HG02870 (cell line): Measurements from ENCODE around the gene KCNIP2.
"Not testable (repeated sequence)": the region's sequence is repeated elsewhere in the genome, so short reads cannot be mapped to it uniquely, and the experiment has no call there.

Experiments
- ATAC-seq: cut with Tn5 transposase; IDR thresholded peaks from one replicate; pipeline ENCODE4 v1.9.1; 2021; ENCODE audit warnings: mild to moderate bottlenecking, moderate library complexity; ENCODE audit not compliant: unreplicated experiment

The KCNIP2 gene

DNA sequence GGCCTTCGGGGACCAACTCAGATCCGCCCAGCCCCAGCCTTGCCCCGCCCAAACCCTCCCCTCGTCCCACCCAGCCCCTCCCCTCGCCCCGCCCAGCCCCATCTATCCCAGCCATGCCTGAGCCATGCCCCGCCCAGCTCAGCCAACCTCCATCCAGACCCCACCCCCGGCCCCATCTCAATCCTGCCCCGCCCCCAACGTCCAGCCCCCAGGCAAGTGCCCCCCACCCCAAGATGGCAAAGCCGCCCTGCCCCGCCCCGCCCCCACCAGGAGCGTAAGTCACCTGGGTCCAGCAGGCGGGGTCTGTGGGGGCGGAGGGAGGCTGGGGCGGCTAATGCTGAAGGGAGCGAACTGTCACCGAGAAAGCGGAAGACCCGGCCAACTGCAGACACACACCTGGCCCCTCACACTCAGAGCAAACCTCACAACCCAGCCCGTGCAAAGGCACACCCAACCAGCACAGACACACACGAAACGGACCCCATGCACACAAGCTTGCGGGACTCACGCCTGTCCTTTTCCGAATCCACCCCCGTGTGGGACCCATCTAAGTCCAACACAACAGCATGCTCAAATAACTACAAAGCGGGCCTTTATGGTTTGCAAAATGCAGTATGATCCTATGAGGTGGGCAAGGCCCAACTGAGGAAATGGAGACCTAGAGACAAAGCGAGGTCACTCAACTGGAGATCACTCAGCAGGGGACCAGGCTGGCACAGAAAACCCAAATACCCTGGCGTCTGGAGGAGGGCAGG, 13.9 kb downstream of the KCNIP2 start:
- peak; percentile 16 for ATAC-seq

DNA sequence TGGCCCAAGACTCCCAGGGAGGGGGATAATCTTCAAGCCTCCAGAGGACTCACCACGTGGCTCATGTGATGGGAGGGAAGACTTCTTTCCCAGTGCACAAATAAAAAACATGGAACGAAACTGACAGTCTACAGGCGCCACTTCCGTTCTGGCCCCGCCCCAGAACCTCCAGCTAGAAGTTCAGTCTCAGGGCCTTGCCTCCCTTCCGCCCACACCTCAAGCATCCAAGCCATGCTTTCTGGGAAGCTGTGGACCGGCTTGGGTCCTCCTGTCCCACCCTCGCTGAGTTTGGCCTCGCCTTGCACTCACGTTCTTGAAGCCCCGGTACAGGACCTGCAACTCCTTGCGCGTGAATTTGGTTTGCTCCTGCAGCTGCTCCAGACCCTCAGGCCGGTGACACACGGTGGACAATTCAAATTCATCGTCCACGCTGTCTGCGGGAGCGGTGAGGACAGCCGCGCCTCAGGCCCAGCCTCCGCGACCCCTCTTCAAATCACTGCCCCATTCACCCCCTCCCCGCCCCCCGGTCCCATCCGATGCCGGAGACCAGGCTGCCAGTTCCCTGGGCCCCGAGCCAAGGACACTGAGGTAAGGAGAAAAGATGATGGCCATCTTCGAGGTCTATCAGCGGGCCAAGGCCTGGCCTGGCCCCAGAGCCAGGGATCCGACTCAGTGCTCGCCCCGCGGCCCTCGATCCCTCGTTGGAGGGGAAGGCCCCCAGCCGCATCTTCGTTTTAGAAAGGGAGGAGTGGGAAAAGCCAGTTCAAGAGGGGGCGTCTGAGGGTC, 14.6 kb downstream of the KCNIP2 start:
- no peak for ATAC-seq

DNA sequence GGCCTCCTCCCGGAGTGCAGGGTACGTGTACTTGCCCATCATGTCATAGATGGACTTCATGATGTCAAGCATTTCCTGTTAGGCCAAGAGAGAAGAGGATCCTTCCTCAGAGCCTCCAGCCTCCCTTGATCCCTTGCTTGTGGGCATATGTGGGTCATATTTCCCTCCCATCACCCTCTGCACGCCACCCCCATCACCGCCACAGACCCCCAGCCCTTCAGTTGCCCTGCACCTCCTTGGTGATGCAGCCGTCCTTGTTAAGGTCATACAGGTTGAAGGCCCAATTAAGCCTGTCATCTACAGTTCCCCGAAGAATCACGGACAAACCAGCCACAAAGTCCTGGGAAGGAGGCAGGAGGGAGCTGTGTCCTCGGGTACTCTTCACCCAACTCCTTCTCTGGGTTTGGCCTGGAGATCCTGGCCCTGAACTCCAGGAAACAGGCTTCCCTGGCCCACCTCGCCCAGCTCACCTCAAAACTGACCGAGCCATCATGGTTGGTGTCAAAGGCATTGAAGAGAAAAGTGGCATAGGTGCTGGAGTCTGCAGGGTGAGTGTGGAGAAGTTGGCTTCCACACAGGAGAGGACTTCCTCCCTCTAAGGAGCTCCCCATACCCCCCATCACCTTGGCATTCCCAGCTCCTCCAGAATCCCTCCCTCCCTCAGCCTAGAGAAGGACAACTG, 15.5 kb downstream of the KCNIP2 start:
- no peak for ATAC-seq

DNA sequence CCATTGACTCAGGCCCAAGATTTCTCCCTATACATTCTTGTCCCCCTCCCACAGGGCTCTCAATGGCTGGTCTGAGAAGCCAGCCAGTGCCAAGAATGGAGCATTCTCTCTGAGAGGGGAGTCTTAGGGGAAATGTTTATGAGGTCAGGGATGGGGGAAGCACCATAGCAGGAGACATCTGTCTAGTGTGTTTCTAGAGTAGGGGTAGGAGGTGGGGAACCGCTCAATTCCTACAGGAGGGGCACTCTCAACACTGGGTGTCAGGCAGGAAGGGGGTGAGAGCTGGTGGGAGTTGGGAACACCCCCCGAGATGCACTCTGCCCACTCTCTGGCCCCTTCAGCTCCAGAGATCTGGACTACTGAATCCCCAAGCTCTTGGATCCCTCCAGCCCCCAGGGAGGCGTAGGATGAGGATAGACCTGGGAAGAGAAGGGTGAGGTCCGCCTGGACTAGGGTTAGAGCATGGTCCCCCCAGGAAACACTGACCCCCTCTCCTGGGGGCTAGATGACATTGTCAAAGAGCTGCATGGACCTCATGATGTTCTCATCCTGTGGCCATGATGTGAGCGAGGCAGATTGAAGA, 16.7 kb downstream of the KCNIP2 start:
- ATAC-seq, result no peak

DNA sequence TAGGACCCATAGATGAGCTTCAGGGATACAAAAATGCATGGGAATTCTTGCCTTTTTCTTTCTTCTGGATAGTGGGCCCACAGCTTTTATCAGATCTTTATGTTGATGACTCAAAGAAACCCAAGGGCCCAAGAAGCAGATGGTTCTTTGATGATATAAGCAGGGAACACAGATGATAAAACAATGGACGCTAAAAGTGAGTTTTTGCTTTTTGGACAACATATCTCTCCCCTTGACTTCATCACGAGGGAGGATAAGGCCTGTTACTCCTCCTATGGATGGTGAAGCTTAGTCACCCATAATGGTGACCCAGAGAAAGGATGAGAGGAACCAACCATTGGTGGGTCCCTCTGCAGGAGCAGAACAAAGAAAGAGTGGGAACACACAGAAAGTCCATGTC, 18.9 kb downstream of the KCNIP2 start:
- no peak for ATAC-seq

DNA sequence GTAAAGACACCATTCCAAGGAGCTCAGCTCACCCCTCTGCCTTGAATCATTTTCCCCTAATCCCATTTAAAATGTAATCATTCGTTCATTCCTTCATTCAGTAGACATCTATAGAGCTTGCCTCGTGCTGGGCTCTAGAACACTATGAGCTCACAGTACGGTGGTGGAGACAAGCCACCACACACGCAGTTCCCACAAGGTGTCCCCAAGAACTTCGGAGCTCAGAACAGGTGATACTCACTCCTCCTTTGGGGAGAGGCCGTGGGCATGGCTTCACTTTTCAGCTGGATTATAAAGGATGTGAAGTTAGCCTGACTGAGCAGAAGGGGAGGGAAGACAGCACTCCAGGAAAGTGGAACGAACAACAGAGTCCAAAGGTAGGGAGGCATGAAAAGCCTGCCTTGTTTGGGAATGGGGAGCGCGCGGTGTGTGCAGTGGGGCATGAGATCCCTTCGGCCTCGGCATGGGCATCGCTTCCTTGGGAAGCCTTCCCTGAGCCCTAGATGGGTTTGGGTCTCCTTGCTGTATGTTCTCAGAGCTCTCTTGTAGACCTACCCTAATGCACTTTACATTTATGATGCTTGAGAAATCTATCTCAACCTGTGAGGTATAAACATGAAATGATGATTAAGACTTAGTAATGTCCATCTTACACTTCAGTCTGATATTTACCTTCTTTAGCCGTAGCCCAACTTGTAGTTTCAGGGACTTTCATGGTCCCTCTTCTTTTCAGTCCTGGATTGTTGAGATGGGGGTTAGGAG, 24.5 kb downstream of the KCNIP2 start:
- peak; percentile 6 for ATAC-seq

DNA sequence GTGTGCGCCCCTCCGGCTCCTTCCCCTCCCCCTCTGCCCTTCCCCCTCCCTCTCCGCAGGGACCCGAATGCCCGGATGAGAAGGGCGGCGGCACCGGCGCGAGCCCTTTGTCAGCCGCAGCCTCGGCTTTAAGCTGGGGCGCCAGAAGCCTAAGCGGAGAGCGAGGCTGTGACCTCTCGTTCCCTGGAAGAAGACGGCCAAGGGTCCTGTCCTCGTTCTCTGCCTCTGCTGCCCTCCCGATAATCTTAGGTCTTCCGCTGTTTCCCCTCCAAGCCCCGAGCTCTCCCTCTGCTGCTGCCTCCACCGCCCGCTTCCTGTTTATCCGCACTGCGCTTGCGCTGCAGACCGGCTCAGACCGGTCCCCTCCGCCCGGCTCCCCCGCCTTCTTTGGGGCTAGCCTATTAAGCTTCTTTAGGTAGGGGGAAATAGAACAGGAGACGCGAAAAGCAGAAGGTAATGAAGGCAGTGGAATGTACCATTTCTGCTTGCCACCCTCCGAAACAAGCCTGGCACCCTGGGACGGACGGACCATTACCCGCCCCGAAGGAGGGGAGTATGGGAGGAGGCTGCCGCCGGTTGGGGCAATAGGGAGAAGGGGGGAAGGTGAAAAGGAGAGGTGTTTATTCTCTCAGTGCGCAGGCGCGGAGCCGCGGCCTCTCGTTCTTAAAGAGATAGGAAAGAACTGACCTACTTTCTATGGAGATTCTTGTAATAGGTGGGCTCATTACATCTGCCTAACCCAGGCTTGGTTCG, 25.3 kb downstream of the KCNIP2 start, which contains the start of gene OGA:
OGA (minus strand) TSS at position 326 of the 753 bp plus-strand sequence. CDS start 422 bp downstream, outside the sequence.
- ATAC-seq, result peak; percentile 78

DNA sequence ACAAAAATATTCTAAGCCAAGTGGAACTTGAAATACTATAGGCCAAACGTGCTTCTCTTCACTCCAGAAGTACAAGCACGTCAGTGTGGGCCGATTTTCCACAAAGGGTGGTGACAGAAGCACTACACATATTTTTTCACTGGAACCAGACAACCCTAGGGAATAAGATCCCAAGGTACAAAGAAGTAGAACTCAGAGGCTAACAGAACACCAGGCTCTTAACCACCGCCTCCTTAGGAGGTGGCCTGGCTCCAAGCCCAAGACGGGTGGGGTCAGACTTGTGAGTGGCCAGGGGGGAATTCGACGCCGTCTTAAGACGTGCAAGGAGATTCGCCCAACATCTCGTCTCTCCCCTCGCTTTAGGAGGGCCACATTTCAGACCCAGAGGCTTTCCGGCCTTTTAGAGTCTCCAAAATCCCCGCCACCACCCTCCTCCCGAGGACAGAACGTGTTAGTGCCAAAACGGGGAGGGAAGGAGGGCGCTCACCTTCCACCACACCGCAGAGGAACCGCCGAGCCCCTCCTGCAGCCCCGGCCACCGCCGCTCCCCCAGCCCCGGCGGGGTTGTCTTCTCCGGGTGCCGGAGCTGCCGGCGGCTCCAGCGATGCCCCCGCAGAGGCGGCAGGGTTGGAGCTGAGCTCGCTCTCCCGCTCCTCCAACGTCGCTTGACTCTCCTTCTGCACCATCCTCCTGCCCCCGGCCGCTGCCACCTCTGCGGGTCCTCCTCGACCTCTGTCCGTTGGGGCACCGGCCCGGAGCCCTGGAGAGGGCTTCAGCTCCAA, 26.1 kb downstream of the KCNIP2 start:
- ATAC-seq, result no peak

DNA sequence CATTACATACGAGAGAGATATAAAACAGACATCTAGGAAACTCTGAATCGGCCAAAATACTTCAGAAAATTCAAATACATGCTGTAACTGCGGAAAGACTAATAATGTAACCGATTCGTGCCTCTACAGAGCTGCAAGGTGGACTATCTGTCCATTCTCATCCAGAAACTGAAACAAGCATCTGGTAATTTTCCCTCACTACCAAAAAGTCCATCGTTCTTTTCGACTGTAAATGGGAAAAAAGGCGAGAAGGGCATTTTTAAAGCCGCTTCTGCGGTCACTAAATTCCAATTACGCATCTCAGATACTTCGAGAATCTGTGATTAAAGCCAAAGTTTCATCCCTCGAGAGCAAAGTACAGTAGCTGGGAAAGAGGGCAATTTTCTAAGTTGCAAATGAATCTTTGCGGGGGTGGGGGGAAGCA, 26.7 kb downstream of the KCNIP2 start:
- ATAC-seq, result no peak

DNA sequence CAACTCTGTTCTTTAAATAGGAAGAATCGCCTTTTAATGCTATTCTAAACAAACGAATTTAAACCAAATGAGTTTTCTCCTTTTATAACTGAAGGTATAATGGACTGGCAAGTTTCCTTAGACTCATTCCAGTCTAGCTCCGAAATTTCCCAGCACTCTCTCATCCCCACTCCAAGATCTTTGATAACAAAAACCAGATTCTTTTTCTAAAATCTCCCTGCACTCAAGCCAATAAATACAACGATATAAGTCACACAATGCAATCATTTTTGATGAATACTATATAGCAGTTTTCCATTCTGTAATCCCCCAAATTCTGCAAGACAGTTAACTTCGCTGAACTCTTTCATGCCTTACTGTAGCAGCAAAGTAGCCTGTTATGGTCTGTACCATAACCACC, 27.2 kb downstream of the KCNIP2 start:
- ATAC-seq, result no peak

DNA sequence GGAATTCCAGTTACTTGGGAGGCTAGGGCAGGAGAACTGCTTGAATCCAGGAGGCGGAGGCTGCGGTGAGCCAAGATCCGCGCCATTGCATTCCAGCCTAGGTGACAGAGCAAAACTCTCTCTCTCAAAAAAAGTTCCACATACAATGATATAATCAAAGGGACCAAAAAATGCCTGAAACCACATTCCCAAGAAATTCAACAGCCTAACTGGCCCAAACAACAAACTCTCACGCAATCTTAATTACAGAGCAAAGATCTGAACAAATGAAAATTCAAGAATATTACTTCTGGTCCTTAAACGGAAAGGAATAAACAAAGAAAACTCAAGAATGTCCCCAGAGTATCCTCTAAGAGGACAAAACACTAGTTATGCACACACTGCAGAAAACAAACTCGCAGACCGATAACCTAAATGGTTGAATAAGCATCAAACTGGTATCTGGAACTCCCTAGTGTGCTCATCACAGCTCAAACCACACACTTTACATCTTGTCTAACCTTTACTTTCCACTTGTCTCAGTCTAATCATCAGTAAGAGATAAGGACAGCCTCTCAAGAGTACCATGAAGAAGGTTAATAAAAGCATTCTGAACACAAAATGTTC, 29.0 kb downstream of the KCNIP2 start:
- no peak for ATAC-seq

DNA sequence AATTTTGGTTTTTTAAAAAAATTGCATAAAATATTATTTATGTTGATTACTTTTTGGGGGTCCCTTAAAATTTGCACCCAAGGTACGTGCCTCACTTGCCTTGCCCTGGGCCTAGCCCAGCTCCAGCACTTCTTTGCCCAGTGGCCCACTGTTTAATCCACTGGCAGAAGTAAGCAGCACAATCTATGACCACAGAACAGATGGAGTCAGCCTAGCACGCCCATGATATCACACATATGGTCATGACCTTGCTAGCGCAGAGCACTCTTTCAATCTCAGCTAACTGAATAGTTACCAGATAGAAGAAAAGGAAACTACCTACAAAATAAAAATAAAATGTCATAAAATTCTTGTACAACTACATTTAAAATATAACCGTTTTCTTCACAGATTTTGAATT, 31.0 kb downstream of the KCNIP2 start:
- no peak for ATAC-seq

DNA sequence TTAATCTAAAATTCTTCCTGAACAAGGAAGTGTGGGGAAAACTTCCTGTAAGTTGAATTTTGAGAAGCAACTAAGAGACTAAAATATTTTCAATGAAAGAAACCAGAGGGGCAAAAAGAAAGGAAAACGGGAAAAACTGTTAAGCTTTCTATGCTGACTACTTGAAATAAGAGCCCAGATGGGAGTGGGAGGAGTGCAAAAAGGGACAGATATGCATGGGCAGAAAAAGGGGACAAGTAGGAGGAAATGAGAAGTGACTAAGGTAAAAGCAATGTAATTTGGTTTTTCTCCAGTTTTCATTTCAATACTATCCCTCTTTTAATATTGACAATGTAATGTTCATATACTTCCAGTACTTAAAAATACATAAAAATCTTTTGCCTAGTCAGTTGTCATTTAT, 36.4 kb downstream of the KCNIP2 start:
- no peak for ATAC-seq

DNA sequence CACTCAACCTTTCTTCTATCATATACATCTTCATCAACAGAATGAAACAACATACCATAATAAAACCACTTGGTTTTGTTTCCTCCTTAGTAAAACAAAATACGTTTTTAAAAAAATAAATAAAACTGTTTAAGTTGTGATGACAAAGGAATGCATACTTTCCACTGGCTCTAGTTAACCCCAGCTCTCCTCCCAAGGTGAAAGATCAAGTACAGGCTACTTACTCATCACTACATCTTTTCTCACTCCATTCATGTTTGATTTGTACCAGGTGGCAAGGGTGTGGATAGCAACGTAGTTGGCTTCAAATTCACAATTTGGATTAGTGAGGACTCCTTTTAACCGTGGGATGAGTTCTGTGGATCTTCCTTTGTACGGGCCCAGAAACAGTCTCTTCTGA, 40.1 kb downstream of the KCNIP2 start:
- ATAC-seq, result no peak

DNA sequence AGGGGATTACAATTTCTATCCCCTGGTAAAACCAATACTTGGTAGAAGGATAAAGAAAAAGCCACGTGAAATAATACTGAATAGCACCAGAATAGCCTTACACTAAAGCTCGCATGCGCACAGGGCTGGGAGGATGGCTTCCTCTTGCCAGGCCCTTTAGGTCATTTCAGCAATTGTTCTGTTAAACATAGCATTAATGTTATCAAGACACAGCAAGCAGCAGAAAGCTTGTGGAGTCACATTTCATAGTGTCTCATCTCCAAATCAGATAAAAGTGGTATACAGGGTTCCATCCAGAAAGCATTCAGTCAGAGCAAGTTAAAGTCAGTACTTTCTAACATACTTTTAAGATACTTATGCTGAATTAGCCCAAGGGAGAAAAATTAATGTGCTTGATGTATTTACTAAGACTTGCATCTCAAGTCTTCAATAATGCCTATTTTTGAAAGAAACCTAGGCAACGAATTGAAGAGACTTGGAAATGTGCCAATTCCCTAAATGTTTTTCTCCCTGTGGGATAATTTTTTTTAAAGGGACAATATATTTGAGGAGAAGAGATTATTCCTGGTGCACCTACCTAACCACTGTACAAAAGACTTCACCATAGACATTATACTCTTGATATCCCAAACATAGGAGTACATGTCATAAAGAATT, 46.1 kb downstream of the KCNIP2 start:
- no peak for ATAC-seq

DNA sequence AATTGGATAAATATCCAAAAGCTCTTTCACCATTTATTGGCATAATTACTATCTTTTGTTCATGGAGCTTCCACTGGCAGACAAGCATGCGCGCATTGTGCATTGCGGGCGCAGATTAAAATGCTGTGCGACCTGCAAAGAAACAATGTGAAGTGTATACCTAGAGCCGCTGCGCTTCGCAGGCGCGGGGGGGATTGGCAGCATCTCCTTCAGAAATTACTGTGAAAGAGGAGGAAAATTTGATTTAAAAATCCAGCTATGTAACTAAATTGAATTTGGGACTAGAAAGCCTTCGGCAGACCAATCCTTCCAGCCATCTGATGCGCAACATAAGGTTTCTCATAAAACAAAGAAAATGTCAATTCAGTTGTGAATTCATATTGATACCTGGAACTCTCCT, 50.1 kb downstream of the KCNIP2 start:
- ATAC-seq, result no peak

DNA sequence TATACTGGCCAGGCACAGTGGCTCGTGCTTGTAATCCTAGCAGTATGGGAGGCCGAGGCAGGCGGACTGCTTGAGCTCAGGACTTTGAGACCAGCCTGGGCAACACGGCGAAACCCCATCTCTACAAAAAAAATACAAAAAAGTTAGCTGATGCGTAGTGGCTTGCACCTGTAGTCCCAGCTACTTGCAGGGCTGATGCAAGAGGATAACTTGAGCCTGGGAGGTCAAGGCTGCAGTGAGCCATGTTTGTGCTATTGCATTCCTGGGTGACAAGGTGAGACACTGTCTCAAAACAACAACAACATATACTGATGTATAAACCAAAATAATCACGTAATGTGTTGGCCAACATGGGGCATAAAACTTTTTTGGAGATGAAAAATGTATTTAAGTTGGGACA, 53.9 kb downstream of the KCNIP2 start:
- ATAC-seq, result no peak

DNA sequence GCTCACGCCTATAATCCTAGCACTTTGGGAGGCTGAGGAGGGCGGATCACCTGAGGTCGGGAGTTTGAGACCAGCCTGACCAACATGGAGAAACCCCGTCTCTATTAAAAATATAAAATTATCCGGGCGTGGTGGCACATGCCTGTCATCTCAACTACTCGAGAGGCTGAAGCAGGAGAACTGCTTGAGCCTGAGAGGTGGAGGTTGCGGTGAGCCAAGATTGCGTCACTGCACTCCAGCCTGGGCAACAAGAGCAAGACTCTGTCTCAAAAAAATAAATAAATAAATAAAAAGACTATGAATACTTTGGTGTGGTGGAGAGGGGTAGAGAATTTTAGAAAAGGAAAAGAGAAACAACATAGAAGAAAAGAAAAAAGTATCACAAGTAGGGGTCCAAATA, 54.4 kb downstream of the KCNIP2 start:
- ATAC-seq, result not testable (repeated sequence)
